SU-DHL-6 (cell line): ENCODE measurements around the gene MIER2.

Source experiments
- H2AFZ ChIP-seq: fragments of 200-600 bp; sonication (generic); 2 replicates; pipeline ENCODE4 v1.6.1; 2014; ENCODE audit warnings: low read depth, mild to moderate bottlenecking, moderate library complexity, mixed read lengths, antibody characterized with exemption, low read length; ENCODE audit not compliant: severe bottlenecking
- H3F3A ChIP-seq: fragments of 200-600 bp; shearing (Covaris generic); 2 replicates; pipeline ENCODE4 v1.6.0; 2016; ENCODE audit warnings: antibody characterized with exemption, mild to moderate bottlenecking; ENCODE audit not compliant: insufficient read depth
- H3K27ac ChIP-seq: fragments of 200-600 bp; sonication (generic); 2 replicates; pipeline ENCODE4 v1.5.1; 2016; ENCODE audit warnings: low read depth, mild to moderate bottlenecking, low read length, moderate library complexity, mixed read lengths
- H3K27me3 ChIP-seq: fragments of 200-600 bp; sonication (generic), shearing (Covaris generic); 2 replicates; pipeline ENCODE4 v1.6.0; 2014; ENCODE audit warnings: mild to moderate bottlenecking, low read length
- H3K36me3 ChIP-seq: fragments of 200-600 bp; sonication (generic); 2 replicates; pipeline ENCODE4 v1.6.1; 2014; ENCODE audit warnings: mild to moderate bottlenecking, low read length, mixed read lengths
- H3K4me2 ChIP-seq: fragments of 300-600, 200-600 bp; shearing (Covaris generic), sonication (generic); 2 replicates; pipeline ENCODE4 v1.6.0; 2014; ENCODE audit warnings: low read length, low read depth, mild to moderate bottlenecking; ENCODE audit not compliant: poor library complexity, severe bottlenecking
- H3K4me3 ChIP-seq: fragments of 200-600 bp; sonication (generic); 2 replicates; pipeline ENCODE4 v1.5.1; 2014; ENCODE audit warnings: antibody characterized with exemption, low read length, mild to moderate bottlenecking, mixed read lengths; ENCODE audit not compliant: insufficient read depth, poor library complexity, severe bottlenecking
- H3K79me2 ChIP-seq: fragments of 200-600 bp; sonication (generic); 2 replicates; pipeline ENCODE4 v1.6.1; 2014; ENCODE audit warnings: mild to moderate bottlenecking, low read length, moderate library complexity; ENCODE audit not compliant: insufficient read depth
- H3K9ac ChIP-seq: fragments of 200-600 bp; sonication (generic); 2 replicates; pipeline ENCODE4 v1.7.0; 2014; ENCODE audit warnings: mild to moderate bottlenecking, low read length
- H3K9me2 ChIP-seq: fragments of 200-600 bp; sonication (generic); replicated peaks from 2 replicates; pipeline ENCODE4 v1.6.1; 2014; ENCODE audit warnings: low read length; ENCODE audit not compliant: insufficient read depth
- H3K9me3 ChIP-seq: fragments of 200-600 bp; sonication (generic); 2 replicates; pipeline ENCODE4 v1.6.1; 2014; ENCODE audit warnings: low read length, mixed read lengths; ENCODE audit not compliant: insufficient read depth
- H4K20me1 ChIP-seq: fragments of 200-600 bp; sonication (generic); 2 replicates; pipeline ENCODE4 v1.6.1; 2014; ENCODE audit warnings: low read depth, mild to moderate bottlenecking, antibody characterized with exemption, low read length, moderate library complexity, mixed read lengths
- EZH2phosphoT487 ChIP-seq: fragments of 200-600 bp; sonication (generic), shearing (Covaris generic); conservative IDR thresholded peaks from 2 replicates; pipeline ENCODE4 v1.6.1; 2018; ENCODE audit warnings: mild to moderate bottlenecking, antibody characterized with exemption, low read length, moderate library complexity, mixed read lengths
- TF ChIP-seq, protein P1 (sequence below): fragments of 200-600 bp; sonication (generic); IDR thresholded peaks from one replicate; pipeline ENCODE4 v1.5.1; 2017; ENCODE audit warnings: antibody characterized with exemption, mild to moderate bottlenecking, low read length, moderate library complexity; ENCODE audit not compliant: insufficient read depth, poor library complexity, severe bottlenecking

MIER2 gene

DNA sequence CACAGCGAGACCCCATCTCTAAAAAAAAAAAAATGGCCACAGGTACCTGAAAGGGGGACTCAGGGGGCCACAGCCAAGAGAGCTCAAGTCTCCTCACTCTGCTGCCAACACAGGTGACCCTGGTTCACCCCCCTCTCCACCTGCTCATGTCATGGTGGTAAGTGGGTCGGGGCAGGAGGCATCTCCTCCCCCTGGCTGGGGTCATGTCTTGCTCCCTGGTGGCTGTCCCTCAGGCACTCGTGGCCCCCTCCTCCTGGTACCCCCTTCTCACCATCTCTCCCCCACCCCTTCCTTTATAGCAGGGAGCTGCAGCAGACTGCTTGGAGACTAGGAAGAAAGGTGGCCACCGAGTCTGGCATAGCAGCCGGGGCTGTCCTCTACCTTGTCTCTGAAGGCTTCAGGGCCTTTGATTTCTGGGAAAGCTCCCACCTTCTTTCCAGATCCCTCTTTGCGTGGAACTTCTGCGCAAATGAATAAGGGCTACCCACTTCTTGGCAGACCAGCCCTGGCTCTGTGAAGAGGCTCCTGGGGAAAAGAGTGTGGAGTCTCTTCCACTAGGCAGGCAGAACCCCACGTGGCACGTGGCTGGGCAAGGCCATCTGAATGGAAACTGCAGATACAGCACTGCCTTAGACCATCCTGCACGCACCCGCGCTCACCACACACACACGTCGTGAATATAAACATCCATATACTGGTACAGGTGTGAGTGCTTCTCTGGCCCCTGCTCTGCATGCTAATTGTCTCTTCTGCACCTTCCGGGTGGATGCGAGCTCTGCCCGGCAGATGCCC is 20.1 kb upstream of the MIER2 start:
- Histone ChIP-seq H3K9ac (no peak overlapping the region), H3K27ac (no peak overlapping the region), H3K79me2 (no peaks in the 10 kb centered on the region), H2AFZ (no peak overlapping the region), H3F3A (no peaks in the 10 kb centered on the region), H4K20me1 (no peaks in the 10 kb centered on the region), H3K36me3 (no peaks in the 10 kb centered on the region), H3K9me3 (no peaks in the 10 kb centered on the region), H3K9me2 (no peaks in the 10 kb centered on the region), H3K27me3 (no peaks in the 10 kb centered on the region), H3K4me3 (no peak overlapping the region), H3K4me2 (no peak overlapping the region)
- TF ChIP-seq, protein P1, sequence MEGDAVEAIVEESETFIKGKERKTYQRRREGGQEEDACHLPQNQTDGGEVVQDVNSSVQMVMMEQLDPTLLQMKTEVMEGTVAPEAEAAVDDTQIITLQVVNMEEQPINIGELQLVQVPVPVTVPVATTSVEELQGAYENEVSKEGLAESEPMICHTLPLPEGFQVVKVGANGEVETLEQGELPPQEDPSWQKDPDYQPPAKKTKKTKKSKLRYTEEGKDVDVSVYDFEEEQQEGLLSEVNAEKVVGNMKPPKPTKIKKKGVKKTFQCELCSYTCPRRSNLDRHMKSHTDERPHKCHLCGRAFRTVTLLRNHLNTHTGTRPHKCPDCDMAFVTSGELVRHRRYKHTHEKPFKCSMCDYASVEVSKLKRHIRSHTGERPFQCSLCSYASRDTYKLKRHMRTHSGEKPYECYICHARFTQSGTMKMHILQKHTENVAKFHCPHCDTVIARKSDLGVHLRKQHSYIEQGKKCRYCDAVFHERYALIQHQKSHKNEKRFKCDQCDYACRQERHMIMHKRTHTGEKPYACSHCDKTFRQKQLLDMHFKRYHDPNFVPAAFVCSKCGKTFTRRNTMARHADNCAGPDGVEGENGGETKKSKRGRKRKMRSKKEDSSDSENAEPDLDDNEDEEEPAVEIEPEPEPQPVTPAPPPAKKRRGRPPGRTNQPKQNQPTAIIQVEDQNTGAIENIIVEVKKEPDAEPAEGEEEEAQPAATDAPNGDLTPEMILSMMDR = no peak
- TF ChIP-seq EZH2phosphoT487 = no peak

DNA sequence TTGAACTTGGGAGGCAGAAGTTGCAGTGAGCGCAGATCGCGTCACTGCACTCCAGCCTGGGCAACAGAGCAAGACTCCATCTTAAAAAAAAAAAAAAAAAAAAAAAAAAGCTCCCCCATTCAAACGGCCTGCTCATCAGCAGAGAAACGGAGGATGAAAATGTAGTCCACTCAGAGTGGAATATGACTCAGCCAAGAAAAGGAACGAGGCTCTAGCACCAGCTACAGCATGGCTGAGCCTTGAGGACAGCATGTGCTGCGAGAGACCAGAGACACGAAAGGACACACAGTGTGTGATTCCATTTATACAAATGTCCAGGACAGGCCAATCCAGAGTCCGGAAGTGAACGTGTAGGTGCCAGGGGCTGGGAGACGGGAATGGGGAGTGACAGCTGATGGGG is 18.1 kb upstream of the MIER2 start:
- H3K9me3 ChIP-seq = no peaks in the 10 kb centered on the region
- TF ChIP-seq, protein P1 = no peak
- TF ChIP-seq EZH2phosphoT487 = no peak
- H3K9ac ChIP-seq = no peak overlapping the region
- no peak overlapping the region for H3K4me3 ChIP-seq
- no peaks in the 10 kb centered on the region for H3K27me3 ChIP-seq
- H3K4me2 ChIP-seq = no peak overlapping the region
- no peaks in the 10 kb centered on the region for H3K79me2 ChIP-seq
- H3F3A ChIP-seq = no peaks in the 10 kb centered on the region
- no peak overlapping the region for H3K27ac ChIP-seq
- no peaks in the 10 kb centered on the region for H3K36me3 ChIP-seq
- no peak overlapping the region for H2AFZ ChIP-seq
- H3K9me2 ChIP-seq = no peaks in the 10 kb centered on the region
- H4K20me1 ChIP-seq = no peaks in the 10 kb centered on the region

- H3K79me2 ChIP-seq = no peaks in the 10 kb centered on the region
- no peak overlapping the region for H3K27ac ChIP-seq
- H3K4me2 ChIP-seq = no peak overlapping the region
- H4K20me1 ChIP-seq = no peaks in the 10 kb centered on the region
- H3K9ac ChIP-seq = no peak overlapping the region
- no peak overlapping the region for H3K4me3 ChIP-seq
- no peaks in the 10 kb centered on the region for H3F3A ChIP-seq
- no peaks in the 10 kb centered on the region for H3K36me3 ChIP-seq
- TF ChIP-seq EZH2phosphoT487 = no peak
- TF ChIP-seq, protein P1 = no peak
- H3K9me3 ChIP-seq = no peaks in the 10 kb centered on the region
- H3K27me3 ChIP-seq = no peaks in the 10 kb centered on the region
- no peaks in the 10 kb centered on the region for H3K9me2 ChIP-seq
- no peak overlapping the region for H2AFZ ChIP-seq
These were observed 17.6 kb upstream of the MIER2 start for GRCh38 chr19:362154-362553.
